ENCODE measurements around the gene GRK5. TPM values are rescaled to one million over a fixed set of nuclear protein-coding genes. Genes with fewer than 3 reads are reported as not detected.

GRK5 gene
- total and polyA plus RNA-seq, 8 donors = 10.9 to 95.9 (median 34.0) TPM

- intact Hi-C loops (cut with DNase I; ENCODE audit: low total_unique reads) = no loop called here
- Histone ChIP-seq H3K27me3 (no peaks in the 10 kb centered on the region), H3K36me3 (peaks cover 0 to 6% (median 4%) of the 10 kb centered on the region in 4 donors), H3K4me3 (no peak overlapping the region), H3K9me3 (peaks cover 0 to 7% (median 0%) of the 10 kb centered on the region in 4 donors), H3K27ac (peak overlapping the region; percentile 0 to 81 (median 78)), H3K4me1 (peaks cover 61 to 76% (median 67%) of the 10 kb centered on the region in 4 donors)
- no peak for DNase-seq
- WGBS, 5 donors = 72 to 89% (median 83%) methylated on average over 4 of the region's 4 CpGs
- TF ChIP-seq CTCF (IDR thresholded peaks at IDR 0.05) (no peak), EP300 (IDR thresholded peaks at IDR 0.05) (no peak), POLR2AphosphoS5 (IDR thresholded peaks at IDR 0.05) (no peak), POLR2A (IDR thresholded peaks at IDR 0.05) (no peak)
These were observed 91.4 kb downstream of the GRK5 start for GRCh38 chr10:119298810-119299209.

- Histone ChIP-seq H3K4me1 (peaks cover 54 to 76% (median 67%) of the 10 kb centered on the region in 4 donors), H3K27me3 (no peaks in the 10 kb centered on the region), H3K4me3 (no peak overlapping the region), H3K36me3 (peaks cover 0 to 6% (median 4%) of the 10 kb centered on the region in 4 donors), H3K9me3 (peaks cover 0 to 7% (median 0%) of the 10 kb centered on the region in 4 donors), H3K27ac (peak overlapping the region; percentile 11 to 81 (median 78))
- peak in 1 of 2 donors; percentile 73 for DNase-seq
- TF ChIP-seq POLR2A (IDR thresholded peaks at IDR 0.05) = no peak
- TF ChIP-seq EP300 (IDR thresholded peaks at IDR 0.05) = no peak
- TF ChIP-seq CTCF (IDR thresholded peaks at IDR 0.05) = peak in 2 of 7 experiments; percentile 14 to 29
- TF ChIP-seq POLR2AphosphoS5 (IDR thresholded peaks at IDR 0.05) = peak in 1 of 3 donors; percentile 21
- 38 to 55% (median 43%) methylated on average over 3 of the region's 3 CpGs for whole genome bisulfite sequencing, 5 donors
- intact Hi-C loops (cut with DNase I; ENCODE audit: low total_unique reads) = no loop called here
These were observed 92.2 kb downstream of the GRK5 start for GRCh38 chr10:119299531-119299930.

- no peaks in the 10 kb centered on the region for H3K27me3 ChIP-seq
- WGBS, 5 donors = 52 to 63% (median 56%) methylated on average over 8 of the region's 8 CpGs
- TF ChIP-seq EP300 (IDR thresholded peaks at IDR 0.05) (no peak), POLR2A (IDR thresholded peaks at IDR 0.05) (no peak), POLR2AphosphoS5 (IDR thresholded peaks at IDR 0.05) (no peak), CTCF (IDR thresholded peaks at IDR 0.05) (no peak)
- no peak overlapping the region for H3K4me3 ChIP-seq
- DNase-seq = peak in 1 of 2 donors; percentile 54
- H3K9me3 ChIP-seq = peaks cover 0 to 7% (median 0%) of the 10 kb centered on the region in 4 donors
- H3K36me3 ChIP-seq = peaks cover 0 to 4% (median 0%) of the 10 kb centered on the region in 4 donors
- intact Hi-C loops (cut with DNase I; ENCODE audit: low total_unique reads) = no loop called here
- peaks cover 54 to 90% (median 77%) of the 10 kb centered on the region in 4 donors for H3K4me1 ChIP-seq
- H3K27ac ChIP-seq = peak overlapping the region; percentile 63 to 81 (median 78)
These were observed 94.0 kb downstream of the GRK5 start for GRCh38 chr10:119301397-119301796.

- peak overlapping the region; percentile 63 to 81 (median 78) for H3K27ac ChIP-seq
- peaks cover 0 to 4% (median 0%) of the 10 kb centered on the region in 4 donors for H3K36me3 ChIP-seq
- TF ChIP-seq EP300 (IDR thresholded peaks at IDR 0.05) (no peak), CTCF (IDR thresholded peaks at IDR 0.05) (no peak), POLR2AphosphoS5 (IDR thresholded peaks at IDR 0.05) (no peak), POLR2A (IDR thresholded peaks at IDR 0.05) (no peak)
- peaks cover 0 to 7% (median 0%) of the 10 kb centered on the region in 4 donors for H3K9me3 ChIP-seq
- intact Hi-C loops (cut with DNase I; ENCODE audit: low total_unique reads) = no loop called here
- 13 to 49% (median 24%) methylated on average over 3 of the region's 3 CpGs for WGBS, 5 donors
- DNase-seq = no peak
- no peak overlapping the region for H3K4me3 ChIP-seq
- H3K4me1 ChIP-seq = peaks cover 48 to 92% (median 76%) of the 10 kb centered on the region in 4 donors
- no peaks in the 10 kb centered on the region for H3K27me3 ChIP-seq
These were observed 94.8 kb downstream of the GRK5 start for GRCh38 chr10:119302172-119302571.
